ENCODE data around the gene AMACR.

Gene AMACR

GRCh38 chr5:33969572-33970452 lies 38.0 kb downstream of the AMACR start:
- peaks cover 9% of the 10 kb centered on the region for H3K27me3 ChIP-seq (ENCODE audit: insufficient read depth, low read depth, severe bottlenecking)
- TF ChIP-seq, protein P1, sequence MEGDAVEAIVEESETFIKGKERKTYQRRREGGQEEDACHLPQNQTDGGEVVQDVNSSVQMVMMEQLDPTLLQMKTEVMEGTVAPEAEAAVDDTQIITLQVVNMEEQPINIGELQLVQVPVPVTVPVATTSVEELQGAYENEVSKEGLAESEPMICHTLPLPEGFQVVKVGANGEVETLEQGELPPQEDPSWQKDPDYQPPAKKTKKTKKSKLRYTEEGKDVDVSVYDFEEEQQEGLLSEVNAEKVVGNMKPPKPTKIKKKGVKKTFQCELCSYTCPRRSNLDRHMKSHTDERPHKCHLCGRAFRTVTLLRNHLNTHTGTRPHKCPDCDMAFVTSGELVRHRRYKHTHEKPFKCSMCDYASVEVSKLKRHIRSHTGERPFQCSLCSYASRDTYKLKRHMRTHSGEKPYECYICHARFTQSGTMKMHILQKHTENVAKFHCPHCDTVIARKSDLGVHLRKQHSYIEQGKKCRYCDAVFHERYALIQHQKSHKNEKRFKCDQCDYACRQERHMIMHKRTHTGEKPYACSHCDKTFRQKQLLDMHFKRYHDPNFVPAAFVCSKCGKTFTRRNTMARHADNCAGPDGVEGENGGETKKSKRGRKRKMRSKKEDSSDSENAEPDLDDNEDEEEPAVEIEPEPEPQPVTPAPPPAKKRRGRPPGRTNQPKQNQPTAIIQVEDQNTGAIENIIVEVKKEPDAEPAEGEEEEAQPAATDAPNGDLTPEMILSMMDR (IDR thresholded peaks at IDR 0.05; ENCODE audit: low read depth, low read length) = peak; percentile 69
- no peaks in the 10 kb centered on the region for H3K9me3 ChIP-seq (ENCODE audit: severe bottlenecking)

GRCh38 chr5:33968211-33969005 lies 39.4 kb downstream of the AMACR start:
- Histone ChIP-seq H3K27me3 (ENCODE audit: insufficient read depth, low read depth, severe bottlenecking) (peaks cover 12% of the 10 kb centered on the region), H3K4me3 (ENCODE audit: low read depth, low read length) (no peak overlapping the region), H3K27ac (no peak overlapping the region), H3K36me3 (no peaks in the 10 kb centered on the region), H3K9me3 (ENCODE audit: severe bottlenecking) (no peaks in the 10 kb centered on the region)
- DNase-seq = no peak
- TF ChIP-seq, protein P1 (IDR thresholded peaks at IDR 0.05; ENCODE audit: low read depth, low read length) = no peak

More at GRCh38 chr5:33969572-33970452, 38.0 kb downstream of the AMACR start:
- DNase-seq = peak; percentile 13
- no peak overlapping the region for H3K27ac ChIP-seq
- H3K4me3 ChIP-seq (ENCODE audit: low read depth, low read length) = no peak overlapping the region
- no peaks in the 10 kb centered on the region for H3K36me3 ChIP-seq

DNA sequence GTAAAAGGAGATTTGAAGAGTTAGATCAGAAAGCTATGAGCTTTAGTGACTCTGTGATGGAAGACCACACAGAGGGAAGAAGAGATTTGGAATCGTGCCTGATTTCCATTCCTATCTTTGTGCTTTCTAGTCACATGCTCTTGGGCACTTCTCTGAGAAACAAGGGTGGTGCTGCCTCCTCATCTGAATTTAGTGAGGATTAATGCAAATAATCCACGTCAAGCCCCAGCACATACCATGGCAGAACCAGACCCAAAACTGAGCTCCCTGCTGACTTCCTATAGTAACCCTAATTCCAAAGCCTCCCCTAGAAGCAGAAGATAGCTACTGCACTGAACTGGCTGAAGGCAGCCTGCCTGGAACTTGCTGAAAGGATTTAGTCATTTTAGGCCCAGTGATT lies 41.0 kb downstream of the AMACR start:
- Histone ChIP-seq H3K27me3 (ENCODE audit: insufficient read depth, low read depth, severe bottlenecking) (peaks cover 11% of the 10 kb centered on the region), H3K9me3 (ENCODE audit: severe bottlenecking) (no peaks in the 10 kb centered on the region), H3K36me3 (no peaks in the 10 kb centered on the region), H3K4me3 (ENCODE audit: low read depth, low read length) (no peak overlapping the region), H3K27ac (no peak overlapping the region)
- TF ChIP-seq, protein P1 (IDR thresholded peaks at IDR 0.05; ENCODE audit: low read depth, low read length) = no peak
- DNase-seq = no peak

- TF ChIP-seq, protein P1 (IDR thresholded peaks at IDR 0.05; ENCODE audit: low read depth, low read length) = no peak
- Histone ChIP-seq H3K4me3 (ENCODE audit: low read depth, low read length) (no peak overlapping the region), H3K27ac (no peak overlapping the region), H3K9me3 (ENCODE audit: severe bottlenecking) (no peaks in the 10 kb centered on the region), H3K36me3 (no peaks in the 10 kb centered on the region), H3K27me3 (ENCODE audit: insufficient read depth, low read depth, severe bottlenecking) (peaks cover 33% of the 10 kb centered on the region)
- no peak for DNase-seq
Measured at GRCh38 chr5:33964132-33964700, 43.6 kb downstream of the AMACR start.

DNA sequence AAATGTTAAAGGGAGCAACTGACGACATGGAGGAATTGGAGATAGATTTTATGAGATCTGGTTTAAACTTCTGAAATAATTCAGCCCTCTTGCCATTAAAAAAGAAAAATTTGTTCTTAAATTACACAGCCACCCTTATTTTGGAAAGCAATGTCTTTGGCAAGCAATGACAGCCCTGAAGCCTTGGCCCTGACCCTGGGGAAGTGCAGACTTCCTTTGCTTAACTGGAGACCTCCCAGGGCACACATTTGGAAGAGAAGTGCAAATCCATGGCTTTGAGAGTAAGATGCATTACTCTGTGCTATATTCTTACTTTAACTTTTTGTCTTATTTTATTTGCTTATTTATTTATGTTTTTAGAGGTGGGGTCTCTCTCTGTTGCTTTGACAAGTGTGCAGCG lies 49.7 kb downstream of the AMACR start:
- DNase-seq = no peak

More for the DNA sequence above, 49.7 kb downstream of the AMACR start:
- H3K27ac ChIP-seq = no peak overlapping the region
- H3K27me3 ChIP-seq (ENCODE audit: insufficient read depth, low read depth, severe bottlenecking) = peaks cover 56% of the 10 kb centered on the region
- H3K9me3 ChIP-seq (ENCODE audit: severe bottlenecking) = no peaks in the 10 kb centered on the region
- no peak overlapping the region for H3K4me3 ChIP-seq (ENCODE audit: low read depth, low read length)
- TF ChIP-seq, protein P1 (IDR thresholded peaks at IDR 0.05; ENCODE audit: low read depth, low read length) = no peak
- no peaks in the 10 kb centered on the region for H3K36me3 ChIP-seq
